GM12801 (cell line): ENCODE data around the gene BAZ1A.

Source experiments
- TF ChIP-seq, protein P1 (sequence below): IDR thresholded peaks from one replicate; pipeline ENCODE4 v1.5.1; 2011; ENCODE audit warnings: control low read depth; ENCODE audit not compliant: insufficient read length; ENCODE audit errors: extremely low read depth

Gene BAZ1A

DNA sequence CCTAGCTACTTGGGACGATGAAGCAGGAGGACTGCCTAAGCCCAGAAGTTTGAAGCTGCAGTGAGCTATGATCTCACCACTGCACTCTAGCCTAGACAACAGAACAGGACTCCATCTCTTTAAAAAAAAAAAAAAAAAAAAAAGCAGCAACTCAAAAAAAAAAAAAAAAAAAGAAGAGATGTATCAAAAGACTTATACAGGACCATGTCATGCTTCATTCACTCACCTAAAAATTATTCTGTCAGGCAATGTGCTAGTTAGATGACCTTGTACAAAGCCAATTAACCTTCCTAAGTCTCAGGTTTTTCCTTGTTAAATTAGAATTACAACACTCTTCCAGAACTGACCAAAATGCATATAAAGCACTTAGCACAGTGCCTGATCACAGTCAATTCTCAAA, 50.9 kb downstream of the BAZ1A start:
- TF ChIP-seq, protein P1, sequence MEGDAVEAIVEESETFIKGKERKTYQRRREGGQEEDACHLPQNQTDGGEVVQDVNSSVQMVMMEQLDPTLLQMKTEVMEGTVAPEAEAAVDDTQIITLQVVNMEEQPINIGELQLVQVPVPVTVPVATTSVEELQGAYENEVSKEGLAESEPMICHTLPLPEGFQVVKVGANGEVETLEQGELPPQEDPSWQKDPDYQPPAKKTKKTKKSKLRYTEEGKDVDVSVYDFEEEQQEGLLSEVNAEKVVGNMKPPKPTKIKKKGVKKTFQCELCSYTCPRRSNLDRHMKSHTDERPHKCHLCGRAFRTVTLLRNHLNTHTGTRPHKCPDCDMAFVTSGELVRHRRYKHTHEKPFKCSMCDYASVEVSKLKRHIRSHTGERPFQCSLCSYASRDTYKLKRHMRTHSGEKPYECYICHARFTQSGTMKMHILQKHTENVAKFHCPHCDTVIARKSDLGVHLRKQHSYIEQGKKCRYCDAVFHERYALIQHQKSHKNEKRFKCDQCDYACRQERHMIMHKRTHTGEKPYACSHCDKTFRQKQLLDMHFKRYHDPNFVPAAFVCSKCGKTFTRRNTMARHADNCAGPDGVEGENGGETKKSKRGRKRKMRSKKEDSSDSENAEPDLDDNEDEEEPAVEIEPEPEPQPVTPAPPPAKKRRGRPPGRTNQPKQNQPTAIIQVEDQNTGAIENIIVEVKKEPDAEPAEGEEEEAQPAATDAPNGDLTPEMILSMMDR, result no peak

DNA sequence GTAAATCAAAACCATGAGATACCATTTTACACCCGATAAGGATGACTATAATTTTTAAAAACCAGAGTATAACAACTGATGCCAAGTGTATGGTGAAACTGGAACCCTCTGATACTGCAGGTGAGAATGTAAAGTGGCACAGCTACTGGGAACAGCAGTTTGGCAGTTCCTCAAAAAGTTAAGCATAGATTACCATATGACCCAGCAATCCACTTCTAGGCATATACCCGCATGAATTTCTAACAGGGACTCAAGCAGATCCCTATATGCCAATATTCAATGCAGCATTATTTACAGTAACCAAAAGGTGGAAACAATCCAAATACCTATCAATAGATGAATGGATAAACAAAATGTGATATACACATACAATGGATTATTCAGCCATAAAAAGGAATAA, 57.4 kb downstream of the BAZ1A start:
- TF ChIP-seq, protein P1, result no peak

DNA sequence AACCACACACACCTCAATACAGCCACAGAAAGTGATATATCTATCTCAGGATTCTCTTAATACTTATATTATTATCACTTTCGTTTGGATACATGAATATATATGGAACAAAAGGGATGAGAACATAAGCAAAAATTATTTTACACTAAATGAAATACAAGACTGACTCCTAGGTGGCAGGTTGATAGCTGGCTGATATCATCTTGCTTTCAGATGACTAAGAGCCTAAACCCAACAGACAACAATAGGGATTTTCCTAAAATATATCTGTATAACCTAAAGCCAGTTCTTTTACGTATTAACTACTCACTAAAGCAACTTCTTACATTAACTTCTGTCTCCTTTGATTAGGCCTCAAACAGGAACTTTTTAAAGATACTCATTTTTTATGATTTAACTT, 65.1 kb downstream of the BAZ1A start:
- TF ChIP-seq, protein P1, result no peak

DNA sequence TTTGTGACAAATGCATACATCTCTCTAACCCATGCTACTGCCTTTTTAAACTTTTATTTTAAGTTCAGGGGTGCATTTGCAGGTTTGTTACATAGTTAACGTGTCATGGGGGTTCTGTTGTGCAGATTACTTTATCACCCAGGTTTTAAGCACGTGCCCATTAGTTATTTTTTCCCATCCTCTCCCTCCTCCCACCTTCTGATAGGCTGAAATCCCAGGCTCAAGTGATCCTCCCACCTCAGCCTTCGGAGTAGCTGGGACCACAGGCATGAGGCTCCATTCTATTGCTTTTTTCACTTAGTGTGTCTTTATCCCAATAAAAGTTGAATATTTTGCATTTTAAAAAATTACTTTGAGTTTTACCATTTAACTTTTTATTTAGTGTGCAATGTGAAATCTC, 68.9 kb downstream of the BAZ1A start:
- TF ChIP-seq, protein P1, result no peak

DNA sequence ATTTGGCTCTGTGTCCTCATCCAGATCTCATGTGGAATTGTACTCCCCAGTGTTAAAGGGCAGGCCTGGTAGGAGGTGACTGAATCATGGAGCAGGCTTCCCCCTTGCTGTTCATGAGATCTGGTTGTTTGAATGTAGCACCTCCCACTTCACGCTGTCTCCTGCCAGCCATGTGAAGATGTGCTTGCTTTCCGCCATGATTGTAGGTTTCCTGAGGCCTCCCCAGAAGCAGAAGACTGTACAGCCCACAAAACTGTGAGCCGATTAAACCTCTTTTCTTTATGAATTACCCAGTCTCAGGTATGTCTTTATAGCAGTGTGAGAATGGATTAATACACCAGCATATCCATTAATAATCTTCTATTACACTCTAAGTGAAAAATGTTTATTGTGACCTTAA, 70.2 kb downstream of the BAZ1A start:
- TF ChIP-seq, protein P1, result no peak

DNA sequence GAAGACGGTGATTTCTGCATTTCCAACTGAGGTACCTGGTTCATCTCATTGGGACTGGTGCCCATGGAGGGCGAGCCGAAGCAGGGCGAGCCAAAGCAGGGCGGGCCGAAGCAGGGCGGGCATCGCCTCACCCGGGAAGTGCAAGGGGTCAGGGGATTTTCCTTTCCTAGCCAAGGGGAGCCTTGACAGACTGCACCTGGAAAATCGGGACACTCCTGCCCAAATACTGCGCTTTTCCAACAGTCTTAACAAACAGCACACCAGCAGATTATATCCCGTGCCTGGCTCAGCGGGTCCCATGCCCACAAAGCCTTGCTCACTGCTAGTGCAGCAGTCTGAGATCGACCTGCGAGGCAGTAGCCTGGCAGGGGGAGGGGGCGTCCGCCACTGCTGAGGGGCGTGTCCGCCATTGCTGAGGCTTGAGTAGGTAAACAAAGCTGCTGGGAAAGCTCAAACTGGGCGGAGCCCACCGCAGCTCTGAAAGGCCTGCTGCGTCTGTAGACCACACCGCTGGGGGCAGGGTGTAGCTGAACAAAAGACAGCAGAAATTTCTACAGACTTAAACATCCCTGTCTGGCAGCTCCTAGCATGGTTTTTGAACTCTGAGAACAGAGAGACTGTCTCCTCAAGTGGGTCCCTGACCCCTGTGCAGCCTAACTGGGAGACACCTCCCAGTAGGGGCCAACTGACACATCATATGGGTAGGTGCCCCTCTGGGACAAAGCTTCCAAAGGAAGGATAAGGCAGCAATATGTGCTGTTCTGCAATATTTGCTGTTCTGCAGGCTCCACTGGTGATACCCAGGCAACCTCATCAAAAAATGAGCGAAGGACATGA, 77.2 kb downstream of the BAZ1A start:
- TF ChIP-seq, protein P1, result no peak

DNA sequence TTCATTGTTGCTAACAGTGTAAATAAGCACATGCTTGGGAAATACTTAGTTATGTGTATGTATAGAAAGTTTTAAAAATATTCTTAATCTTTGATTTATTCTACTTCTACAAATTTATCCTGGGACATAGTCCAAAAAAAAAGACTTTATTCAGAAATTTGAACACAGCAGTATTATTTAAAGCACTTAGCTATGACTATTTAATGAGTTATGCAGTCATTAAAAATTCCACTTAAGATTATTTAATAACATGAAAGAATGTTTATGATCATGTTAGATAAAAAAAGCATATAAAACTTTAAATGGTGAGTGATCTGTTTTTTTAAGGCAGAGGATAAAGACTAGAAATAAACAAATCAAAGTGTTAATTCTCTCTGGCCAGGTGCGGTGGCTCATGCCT, 78.3 kb downstream of the BAZ1A start:
- TF ChIP-seq, protein P1, result no peak

DNA sequence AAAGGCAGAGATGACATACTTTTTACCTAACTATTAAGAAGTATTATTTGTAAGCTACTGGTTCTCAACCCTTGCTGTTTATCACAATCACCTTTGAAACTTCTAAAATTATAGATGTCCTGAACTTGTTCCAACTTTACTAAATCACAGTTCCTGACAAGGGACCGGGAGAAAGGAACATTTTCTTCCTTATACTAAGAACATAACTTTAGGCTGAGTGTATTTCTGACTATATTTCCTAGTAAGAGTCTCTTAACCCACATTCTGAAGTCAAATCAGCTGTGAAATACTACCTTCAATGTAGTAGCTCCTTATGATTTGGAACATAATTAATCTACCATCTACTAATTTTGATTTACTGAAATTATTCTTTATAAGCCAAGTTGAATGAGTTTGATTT, 80.2 kb downstream of the BAZ1A start:
- TF ChIP-seq, protein P1, result no peak
